Activated naive CD4-positive, alpha-beta T cell treated with anti-CD3 and anti-CD28 coated beads, Interleukin-2, amount 50 U/mL, for 72 hours (primary cell): ENCODE results near the gene UBAP2L. TPM values are rescaled to one million over a fixed set of nuclear protein-coding genes. Genes with fewer than 3 reads are reported as not detected.

Experiments used
- ATAC-seq, 2 donors: fragments of 150-1000 bp; cut with Tn5 transposase; 2 replicates each; pipeline ENCODE4 v1.10.0; 2021; ENCODE audit warnings: mild to moderate bottlenecking in 2 of 2, moderate library complexity in 2 of 2
- DNase-seq, 2 donors: peaks; one replicate each; pipeline ENCODE4 v3.0.0; 2021 to 2022; ENCODE audit warnings: low spot score in 2 of 2
- H3K27ac Mint-ChIP-seq, 2 donors: one replicate each; pipeline ENCODE4 v1.8.0; 2022; ENCODE audit warnings: mild to moderate bottlenecking in 2 of 2, mixed read lengths in 2 of 2
- H3K36me3 Mint-ChIP-seq, 2 donors: one replicate each; pipeline ENCODE4 v1.8.0; 2022; ENCODE audit warnings: mixed read lengths in 2 of 2
- H3K9me3 Mint-ChIP-seq, 2 donors: one replicate each; pipeline ENCODE4 v1.8.0; 2022; ENCODE audit warnings: mixed read lengths in 2 of 2
- total RNA-seq, 2 donors: library from RNA; stranded (reverse); gene quantifications; one replicate each; pipeline ENCODE4 v1.2.3, GENCODE V29; 2022

Gene UBAP2L, protein sequence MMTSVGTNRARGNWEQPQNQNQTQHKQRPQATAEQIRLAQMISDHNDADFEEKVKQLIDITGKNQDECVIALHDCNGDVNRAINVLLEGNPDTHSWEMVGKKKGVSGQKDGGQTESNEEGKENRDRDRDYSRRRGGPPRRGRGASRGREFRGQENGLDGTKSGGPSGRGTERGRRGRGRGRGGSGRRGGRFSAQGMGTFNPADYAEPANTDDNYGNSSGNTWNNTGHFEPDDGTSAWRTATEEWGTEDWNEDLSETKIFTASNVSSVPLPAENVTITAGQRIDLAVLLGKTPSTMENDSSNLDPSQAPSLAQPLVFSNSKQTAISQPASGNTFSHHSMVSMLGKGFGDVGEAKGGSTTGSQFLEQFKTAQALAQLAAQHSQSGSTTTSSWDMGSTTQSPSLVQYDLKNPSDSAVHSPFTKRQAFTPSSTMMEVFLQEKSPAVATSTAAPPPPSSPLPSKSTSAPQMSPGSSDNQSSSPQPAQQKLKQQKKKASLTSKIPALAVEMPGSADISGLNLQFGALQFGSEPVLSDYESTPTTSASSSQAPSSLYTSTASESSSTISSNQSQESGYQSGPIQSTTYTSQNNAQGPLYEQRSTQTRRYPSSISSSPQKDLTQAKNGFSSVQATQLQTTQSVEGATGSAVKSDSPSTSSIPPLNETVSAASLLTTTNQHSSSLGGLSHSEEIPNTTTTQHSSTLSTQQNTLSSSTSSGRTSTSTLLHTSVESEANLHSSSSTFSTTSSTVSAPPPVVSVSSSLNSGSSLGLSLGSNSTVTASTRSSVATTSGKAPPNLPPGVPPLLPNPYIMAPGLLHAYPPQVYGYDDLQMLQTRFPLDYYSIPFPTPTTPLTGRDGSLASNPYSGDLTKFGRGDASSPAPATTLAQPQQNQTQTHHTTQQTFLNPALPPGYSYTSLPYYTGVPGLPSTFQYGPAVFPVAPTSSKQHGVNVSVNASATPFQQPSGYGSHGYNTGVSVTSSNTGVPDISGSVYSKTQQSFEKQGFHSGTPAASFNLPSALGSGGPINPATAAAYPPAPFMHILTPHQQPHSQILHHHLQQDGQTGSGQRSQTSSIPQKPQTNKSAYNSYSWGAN
- total RNA-seq = 100 to 1,000 TPM; 188 to 240 TPM

DNA sequence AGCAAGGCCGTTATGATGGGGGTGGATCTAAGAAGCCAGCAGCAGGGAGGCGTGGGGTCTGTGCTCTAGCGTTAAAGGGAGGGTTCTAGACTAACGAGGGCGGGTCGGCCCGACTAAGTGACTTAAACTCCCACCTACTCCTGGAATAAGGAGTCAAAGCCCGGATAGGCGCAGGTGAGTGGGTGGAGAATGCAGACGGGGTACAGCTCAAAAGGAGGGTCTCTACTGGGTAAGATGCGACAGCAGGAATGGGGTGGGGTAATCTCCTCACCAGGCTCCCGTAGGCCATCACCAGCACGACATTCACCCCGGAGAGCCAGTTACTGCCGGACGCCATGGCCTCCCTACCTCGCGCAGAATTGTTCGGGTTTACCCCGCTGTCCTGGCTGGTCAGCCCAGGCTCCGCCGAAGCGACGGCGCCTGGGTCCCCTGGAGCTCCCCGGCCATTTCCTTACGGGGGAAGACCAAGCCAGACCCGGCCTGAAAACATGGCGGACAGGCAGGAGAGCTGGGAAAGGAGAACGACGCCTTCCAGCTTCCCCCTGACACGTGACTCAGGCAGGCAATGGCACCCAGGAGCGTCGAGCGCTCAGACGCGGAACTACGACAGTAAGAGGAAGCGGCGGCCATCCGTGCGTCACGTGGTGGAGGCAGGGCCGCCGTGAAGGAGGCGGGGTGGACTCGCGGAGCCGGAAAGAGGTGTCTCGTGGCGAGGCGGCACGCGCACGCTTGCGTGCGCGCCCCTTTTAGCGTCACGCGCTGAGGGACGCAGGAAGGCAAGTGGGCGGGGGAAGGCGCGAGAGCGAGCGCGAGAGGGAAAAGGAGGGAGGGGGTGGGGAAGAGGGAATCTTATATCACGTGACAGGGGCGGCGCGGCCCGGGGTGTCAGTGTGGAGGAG is at the start of gene UBAP2L:
Gene UBAP2L (plus strand): TSS at position 885 of the 899 bp plus-strand sequence. CDS start 4,169 bp downstream, outside the sequence.
- Mint-ChIP-seq H3K36me3 (peaks cover 51 to 65% of the 10 kb centered on the region in 2 donors), H3K9me3 (peaks cover 0 to 4% of the 10 kb centered on the region in 2 donors)
- ATAC-seq = peak; percentile 94 to 96

DNA sequence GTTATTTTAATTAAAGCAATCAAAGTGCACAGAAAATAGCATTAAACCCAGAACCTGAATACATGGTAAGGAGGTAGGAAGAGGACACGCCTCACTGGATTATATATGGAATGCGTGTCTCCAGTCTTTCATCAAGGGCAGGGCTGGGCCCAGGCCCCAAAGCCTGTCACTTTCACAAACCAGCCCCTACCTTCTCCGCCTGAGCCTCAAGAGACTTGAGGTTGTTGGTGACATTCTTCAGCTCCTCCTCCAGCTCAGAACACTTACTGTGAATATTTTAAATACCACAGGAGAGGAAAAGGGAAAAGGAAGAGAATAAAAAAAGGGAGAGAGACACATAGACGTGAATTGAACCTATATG is 49.6 kb upstream of the UBAP2L start:
- Mint-ChIP-seq H3K27ac (peak overlapping the region; percentile 94 to 97), H3K36me3 (peaks cover 31 to 70% of the 10 kb centered on the region in 2 donors), H3K9me3 (no peaks in the 10 kb centered on the region)
- ATAC-seq (peak in 1 of 2 donors; percentile 31), DNase-seq (no peak)

More for the DNA sequence above, at the start of gene UBAP2L:
- DNase-seq = peak; percentile 95 to 100
- peak within 1 kb of the TSS; percentile 97 to 100 for H3K27ac Mint-ChIP-seq

DNA sequence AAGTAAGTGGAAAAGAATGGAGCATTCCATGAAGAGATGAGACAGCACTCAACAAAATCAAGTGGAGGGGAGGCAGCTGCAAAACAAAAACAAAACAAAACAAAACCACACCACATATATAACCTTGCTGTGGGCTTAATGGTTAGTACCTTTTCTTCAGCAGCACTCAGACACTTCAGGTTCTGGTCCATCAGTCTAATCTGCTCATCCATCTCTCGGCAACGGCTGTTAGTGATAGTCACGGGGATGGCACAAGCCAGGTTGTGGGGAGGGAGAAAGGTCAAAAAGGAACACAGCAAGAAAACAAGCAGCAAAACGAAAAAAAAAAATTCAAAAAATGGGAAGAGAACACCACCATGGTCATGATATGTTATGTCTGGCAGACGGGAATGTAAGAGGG is 48.9 kb upstream of the UBAP2L start:
- H3K27ac Mint-ChIP-seq = peak overlapping the region; percentile 94 to 97
- H3K36me3 Mint-ChIP-seq = peaks cover 30 to 72% of the 10 kb centered on the region in 2 donors
- ATAC-seq (no peak), DNase-seq (no peak)
- no peaks in the 10 kb centered on the region for H3K9me3 Mint-ChIP-seq

DNA sequence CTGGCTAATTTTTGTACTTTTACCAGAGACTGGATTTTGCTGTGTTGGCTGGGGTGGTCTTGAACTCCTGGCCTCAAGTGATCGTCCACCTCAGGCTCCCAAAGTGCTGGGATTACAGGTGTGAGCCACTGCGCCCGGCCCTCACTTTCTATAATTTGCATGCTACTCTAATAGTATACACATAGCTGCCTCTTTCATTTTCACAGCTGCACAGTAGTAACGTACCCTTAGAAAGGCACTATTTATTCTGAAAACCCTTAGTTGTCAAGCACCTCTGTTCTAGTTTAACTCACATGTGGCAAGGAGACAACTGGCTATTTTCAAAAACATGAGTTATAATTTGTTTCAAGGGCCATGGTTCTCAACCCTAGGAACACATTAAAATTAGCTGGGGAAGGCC is 46.1 kb upstream of the UBAP2L start:
- ATAC-seq = no peak
- DNase-seq = no peak
- Mint-ChIP-seq H3K9me3 (no peaks in the 10 kb centered on the region), H3K36me3 (peaks cover 25 to 76% of the 10 kb centered on the region in 2 donors), H3K27ac (peak overlapping the region in 1 of 2 donors; percentile 11)

DNA sequence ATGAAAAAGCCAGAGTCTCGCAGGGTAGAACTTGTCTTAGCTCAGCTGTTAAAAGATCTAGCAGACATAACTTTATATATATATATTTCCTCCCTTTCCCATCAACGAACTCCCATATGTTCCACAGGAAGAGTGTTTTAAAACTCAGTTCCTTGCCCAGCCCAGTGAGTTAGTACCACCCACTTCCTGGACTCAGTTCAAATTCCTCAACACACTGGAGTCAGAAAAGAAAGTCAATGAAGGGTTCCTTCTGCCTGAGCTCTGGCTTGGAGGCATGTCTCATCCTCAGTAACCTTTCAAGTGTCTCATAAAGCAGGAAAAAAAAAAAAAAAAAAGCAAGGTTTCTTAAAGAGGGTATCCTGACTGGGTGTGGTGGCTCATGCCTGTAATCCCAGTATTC is 44.4 kb upstream of the UBAP2L start:
- peak in 1 of 2 donors; percentile 43 for ATAC-seq
- no peak for DNase-seq
- Mint-ChIP-seq H3K36me3 (peaks cover 24 to 72% of the 10 kb centered on the region in 2 donors), H3K27ac (peak overlapping the region; percentile 63 to 67), H3K9me3 (no peaks in the 10 kb centered on the region)

DNA sequence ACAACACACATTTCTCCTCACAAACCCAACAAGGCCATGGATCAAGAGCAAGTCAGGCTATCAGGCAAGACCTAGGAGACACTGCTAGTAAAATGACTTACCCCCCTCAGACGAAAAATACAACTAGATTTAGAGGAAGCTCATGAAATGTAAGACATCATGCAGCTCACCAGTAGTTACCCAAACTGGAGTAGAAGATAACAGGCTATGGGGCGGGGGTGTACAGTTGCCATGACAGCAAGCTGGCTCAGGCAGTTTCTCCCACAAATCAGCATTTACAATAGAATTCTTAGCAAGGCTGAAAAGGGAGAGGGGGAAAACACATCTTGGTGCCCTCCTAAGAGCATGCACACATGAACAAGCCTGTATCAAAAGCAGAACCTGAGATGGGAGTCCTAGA is 42.7 kb upstream of the UBAP2L start:
- DNase-seq = no peak
- Mint-ChIP-seq H3K27ac (peak overlapping the region; percentile 18 to 67), H3K36me3 (peaks cover 40 to 71% of the 10 kb centered on the region in 2 donors), H3K9me3 (no peaks in the 10 kb centered on the region)
- no peak for ATAC-seq

- H3K27ac Mint-ChIP-seq = peak overlapping the region; percentile 67 to 82
- DNase-seq (no peak), ATAC-seq (no peak)
- no peaks in the 10 kb centered on the region for H3K9me3 Mint-ChIP-seq
- peaks cover 44 to 74% of the 10 kb centered on the region in 2 donors for H3K36me3 Mint-ChIP-seq
Measured at GRCh38 chr1:154178911-154179811, 41.6 kb upstream of the UBAP2L start.

- no peaks in the 10 kb centered on the region for H3K9me3 Mint-ChIP-seq
- DNase-seq = no peak
Measured at GRCh38 chr1:154179946-154180687, 40.6 kb upstream of the UBAP2L start.

DNA sequence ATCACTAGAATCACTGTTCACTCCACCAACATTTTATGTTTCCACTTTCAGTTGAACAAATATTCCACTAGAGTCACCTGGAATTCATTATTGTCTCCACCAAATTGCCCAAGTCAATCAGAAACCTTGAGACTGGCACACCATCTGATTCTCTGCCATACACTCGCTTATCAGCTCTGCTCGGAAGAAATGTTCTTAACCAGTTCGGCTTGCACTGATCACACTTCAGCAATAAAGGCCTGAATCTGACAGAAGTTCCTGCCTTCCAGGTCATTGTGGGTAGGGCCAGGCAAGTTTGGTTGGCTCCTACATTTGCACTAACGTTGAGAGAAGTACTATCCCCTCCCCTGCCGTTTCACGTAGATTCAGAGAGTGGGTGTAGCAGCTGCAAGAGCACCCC is 38.8 kb upstream of the UBAP2L start:
- Mint-ChIP-seq H3K36me3 (peaks cover 44 to 56% of the 10 kb centered on the region in 2 donors), H3K9me3 (no peaks in the 10 kb centered on the region), H3K27ac (peak overlapping the region; percentile 91 to 96)
- ATAC-seq (no peak), DNase-seq (no peak)

More at GRCh38 chr1:154179946-154180687, 40.6 kb upstream of the UBAP2L start:
- no peak for ATAC-seq
- H3K27ac Mint-ChIP-seq = peak overlapping the region; percentile 67 to 82
- H3K36me3 Mint-ChIP-seq = peaks cover 44 to 69% of the 10 kb centered on the region in 2 donors

DNA sequence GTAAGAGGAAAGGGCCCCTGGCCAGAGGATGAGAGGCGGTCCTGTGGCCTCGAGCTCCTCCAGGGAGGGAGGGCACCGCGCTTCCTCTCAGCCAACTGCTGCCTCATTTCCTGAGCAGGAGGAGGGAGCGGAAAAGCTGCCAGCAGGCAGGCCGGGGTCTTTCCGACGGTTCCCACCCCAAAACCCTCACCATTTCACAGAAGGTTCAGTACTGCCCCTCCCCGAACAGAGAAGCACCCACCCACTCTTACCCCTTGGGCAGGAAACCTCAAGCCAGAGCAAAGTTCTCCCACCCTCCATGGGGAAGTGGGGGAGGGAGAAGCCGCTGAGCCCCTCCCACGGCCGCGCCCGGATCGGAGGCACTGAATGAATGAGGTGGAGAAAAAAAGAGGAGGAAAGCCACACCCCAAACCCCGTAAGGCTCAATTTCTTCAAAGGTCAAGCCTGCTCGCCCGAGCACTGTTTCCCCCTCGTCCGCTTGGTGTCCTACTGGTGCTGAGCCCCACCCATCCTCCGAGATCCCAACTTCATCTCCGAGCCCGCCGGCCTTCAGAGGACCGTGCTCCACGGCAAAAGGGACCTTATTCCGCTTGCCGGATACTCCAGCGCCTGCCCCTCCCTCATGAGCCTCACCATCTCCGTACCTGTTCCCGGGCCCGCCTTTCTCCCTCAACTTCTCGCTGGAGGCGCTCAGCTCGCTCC is 38.3 kb upstream of the UBAP2L start:
- H3K36me3 Mint-ChIP-seq = peaks cover 41 to 51% of the 10 kb centered on the region in 2 donors
- no peaks in the 10 kb centered on the region for H3K9me3 Mint-ChIP-seq
- DNase-seq (peak; percentile 75 to 87), ATAC-seq (peak; percentile 73 to 77)
- peak overlapping the region; percentile 91 to 96 for H3K27ac Mint-ChIP-seq

DNA sequence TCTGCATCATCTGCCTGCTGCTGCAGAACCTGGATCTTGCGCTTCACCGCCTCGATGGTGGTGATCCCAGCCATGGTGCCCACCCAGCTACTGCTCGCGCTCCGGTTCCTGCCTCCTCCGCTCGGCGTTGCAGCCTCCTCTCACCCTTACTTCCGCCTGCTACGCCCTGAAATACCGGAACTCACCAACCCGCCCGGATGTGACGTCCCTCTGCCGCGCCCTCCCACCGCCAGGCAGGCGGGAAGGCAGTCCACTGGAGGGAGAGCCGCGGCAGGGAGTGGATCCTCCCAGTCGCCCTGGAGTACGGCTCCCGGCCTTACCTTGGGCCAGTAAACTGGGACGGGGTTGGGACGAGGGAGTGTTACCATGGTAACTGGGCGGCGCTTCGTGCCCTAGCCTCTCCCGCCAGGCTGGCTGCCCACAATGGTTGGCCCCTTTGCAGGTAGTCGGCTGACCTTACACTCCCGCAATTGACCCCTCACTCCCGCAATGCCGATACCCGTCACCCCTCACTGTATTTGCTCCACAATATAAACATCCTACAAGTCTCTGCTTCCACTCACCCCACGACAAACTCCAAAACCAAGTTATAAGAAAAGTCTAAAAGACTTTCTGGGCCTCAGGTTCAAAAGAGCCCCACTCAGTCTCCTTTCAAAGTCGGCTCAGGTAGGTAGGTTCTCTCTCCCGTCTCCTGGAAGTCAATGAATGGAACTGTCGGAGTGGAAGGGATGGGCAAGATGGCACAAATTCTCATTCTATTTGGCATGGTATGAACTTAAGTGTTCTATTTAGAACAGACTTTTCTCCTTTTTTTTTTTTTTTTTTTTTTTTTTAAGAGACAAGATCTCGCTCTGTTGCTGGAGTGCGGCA is 37.5 kb upstream of the UBAP2L start:
- peaks cover 38 to 46% of the 10 kb centered on the region in 2 donors for H3K36me3 Mint-ChIP-seq
- peak; percentile 86 to 88 for ATAC-seq
- peak; percentile 93 to 96 for DNase-seq
- peak overlapping the region; percentile 91 to 96 for H3K27ac Mint-ChIP-seq
- no peaks in the 10 kb centered on the region for H3K9me3 Mint-ChIP-seq

- no peaks in the 10 kb centered on the region for H3K9me3 Mint-ChIP-seq
- ATAC-seq (no peak), DNase-seq (peak; percentile 70 to 76)
- H3K36me3 Mint-ChIP-seq = peaks cover 21% of the 10 kb centered on the region in 2 donors
- H3K27ac Mint-ChIP-seq = no peak overlapping the region
Measured at GRCh38 chr1:154186177-154186576, 34.6 kb upstream of the UBAP2L start.
